ENCODE data around the gene WARS2.

WARS2 gene

DNA sequence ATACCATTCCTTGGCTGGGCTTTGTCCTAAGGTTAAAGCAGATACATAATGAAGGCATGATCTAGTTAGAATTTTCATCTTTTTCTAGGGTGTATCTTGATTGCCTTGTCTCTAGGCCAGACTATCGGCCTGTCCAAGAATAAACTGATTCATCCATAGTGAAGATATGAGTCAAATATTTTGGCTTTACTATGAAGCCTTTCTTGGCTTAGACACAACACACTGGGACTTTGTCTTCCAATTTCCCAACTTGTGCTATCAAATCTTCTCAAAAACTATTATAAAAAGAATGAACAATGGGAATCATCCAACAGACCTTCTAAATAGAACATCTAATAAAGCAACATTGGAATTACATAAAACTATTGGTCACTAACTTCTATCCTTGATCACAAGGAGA lies 64.8 kb downstream of the WARS2 start:
- Histone ChIP-seq H3K4me1 (ENCODE audit: control insufficient read depth, insufficient read depth, low read length, poor library complexity, severe bottlenecking) (no peaks in the 10 kb centered on the region), H3K36me3 (ENCODE audit: control insufficient read depth, insufficient read depth, low read length) (no peaks in the 10 kb centered on the region), H3K27ac (ENCODE audit: insufficient read depth, low read length, poor library complexity, severe bottlenecking) (no peak overlapping the region), H3K9me3 (ENCODE audit: control insufficient read depth, low read length) (no peaks in the 10 kb centered on the region), H3K27me3 (replicated peaks; ENCODE audit: control insufficient read depth, insufficient read depth, low read length, poor library complexity, severe bottlenecking) (no peaks in the 10 kb centered on the region), H3K4me3 (ENCODE audit: insufficient read depth, low read depth, low read length, poor library complexity, severe bottlenecking) (no peak overlapping the region)
- no peak for DNase-seq

DNA sequence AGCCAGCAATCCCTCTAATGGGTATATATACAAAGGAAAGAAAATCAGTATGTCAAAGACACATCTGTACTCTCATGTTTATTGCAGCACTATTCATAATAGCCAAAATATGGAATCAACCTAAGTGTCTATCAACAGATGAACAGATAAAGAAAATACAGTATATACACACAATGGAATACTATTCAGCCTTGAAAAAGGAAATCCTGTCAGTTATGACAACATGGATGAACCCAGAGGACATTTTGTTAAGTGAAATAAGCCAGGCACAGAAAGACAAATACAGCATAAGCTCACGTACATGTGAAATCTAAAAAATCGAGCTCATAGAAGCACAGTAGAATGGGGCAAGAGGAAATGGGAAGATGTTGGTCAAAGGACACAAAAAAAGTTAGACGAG lies 69.1 kb downstream of the WARS2 start:
- no peak for DNase-seq
- Histone ChIP-seq H3K9me3 (ENCODE audit: control insufficient read depth, low read length) (no peaks in the 10 kb centered on the region), H3K27ac (ENCODE audit: insufficient read depth, low read length, poor library complexity, severe bottlenecking) (no peak overlapping the region), H3K4me1 (ENCODE audit: control insufficient read depth, insufficient read depth, low read length, poor library complexity, severe bottlenecking) (no peaks in the 10 kb centered on the region), H3K4me3 (ENCODE audit: insufficient read depth, low read depth, low read length, poor library complexity, severe bottlenecking) (no peak overlapping the region), H3K27me3 (replicated peaks; ENCODE audit: control insufficient read depth, insufficient read depth, low read length, poor library complexity, severe bottlenecking) (no peaks in the 10 kb centered on the region), H3K36me3 (ENCODE audit: control insufficient read depth, insufficient read depth, low read length) (no peaks in the 10 kb centered on the region)

DNA sequence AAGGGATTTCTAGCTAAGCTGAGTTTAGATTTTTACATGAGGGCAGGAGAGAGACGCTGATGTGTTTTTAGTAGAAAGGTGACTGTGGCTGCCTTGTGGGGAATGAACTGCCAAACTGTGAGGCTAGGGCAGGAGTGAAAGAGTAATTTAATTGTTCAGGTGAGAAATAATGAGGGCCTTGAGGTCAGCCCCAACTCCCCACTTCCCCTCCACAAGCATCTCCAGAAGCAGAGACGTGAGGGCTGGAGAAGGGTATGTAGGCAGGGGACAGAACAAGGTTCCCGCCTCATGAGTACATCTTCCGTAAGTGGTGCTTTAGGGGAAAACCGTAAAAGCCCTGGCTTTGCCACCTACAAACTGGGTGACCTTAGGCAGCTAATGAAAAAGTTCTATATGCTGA lies 70.8 kb downstream of the WARS2 start:
- no peaks in the 10 kb centered on the region for H3K4me1 ChIP-seq (ENCODE audit: control insufficient read depth, insufficient read depth, low read length, poor library complexity, severe bottlenecking)
- no peaks in the 10 kb centered on the region for H3K9me3 ChIP-seq (ENCODE audit: control insufficient read depth, low read length)
- no peak overlapping the region for H3K27ac ChIP-seq (ENCODE audit: insufficient read depth, low read length, poor library complexity, severe bottlenecking)
- no peaks in the 10 kb centered on the region for H3K27me3 ChIP-seq (replicated peaks; ENCODE audit: control insufficient read depth, insufficient read depth, low read length, poor library complexity, severe bottlenecking)
- no peaks in the 10 kb centered on the region for H3K36me3 ChIP-seq (ENCODE audit: control insufficient read depth, insufficient read depth, low read length)
- no peak overlapping the region for H3K4me3 ChIP-seq (ENCODE audit: insufficient read depth, low read depth, low read length, poor library complexity, severe bottlenecking)
- DNase-seq = no peak

DNA sequence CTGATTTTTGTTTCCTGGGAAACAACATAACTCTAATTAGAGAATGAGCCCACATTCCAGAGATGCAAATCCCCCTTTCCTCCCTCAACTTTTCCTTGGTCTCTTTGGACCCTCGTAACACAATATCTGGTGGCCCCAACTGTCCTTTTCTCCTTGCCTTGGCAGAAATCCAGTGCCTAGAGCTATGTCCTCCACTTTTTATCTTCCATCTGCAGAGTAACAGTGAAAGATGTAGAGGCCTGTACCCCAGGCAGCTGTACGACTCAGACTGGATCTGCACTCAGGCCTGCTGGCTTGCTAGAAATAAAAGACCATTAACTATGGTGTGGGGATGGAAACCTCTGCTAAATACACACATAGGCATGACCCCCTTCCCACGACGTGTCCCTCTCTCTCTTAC lies 72.0 kb downstream of the WARS2 start:
- H3K27ac ChIP-seq (ENCODE audit: insufficient read depth, low read length, poor library complexity, severe bottlenecking) = no peak overlapping the region
- DNase-seq = no peak
- no peaks in the 10 kb centered on the region for H3K9me3 ChIP-seq (ENCODE audit: control insufficient read depth, low read length)
- H3K4me1 ChIP-seq (ENCODE audit: control insufficient read depth, insufficient read depth, low read length, poor library complexity, severe bottlenecking) = no peaks in the 10 kb centered on the region
- no peak overlapping the region for H3K4me3 ChIP-seq (ENCODE audit: insufficient read depth, low read depth, low read length, poor library complexity, severe bottlenecking)
- H3K36me3 ChIP-seq (ENCODE audit: control insufficient read depth, insufficient read depth, low read length) = no peaks in the 10 kb centered on the region
- no peaks in the 10 kb centered on the region for H3K27me3 ChIP-seq (replicated peaks; ENCODE audit: control insufficient read depth, insufficient read depth, low read length, poor library complexity, severe bottlenecking)

DNA sequence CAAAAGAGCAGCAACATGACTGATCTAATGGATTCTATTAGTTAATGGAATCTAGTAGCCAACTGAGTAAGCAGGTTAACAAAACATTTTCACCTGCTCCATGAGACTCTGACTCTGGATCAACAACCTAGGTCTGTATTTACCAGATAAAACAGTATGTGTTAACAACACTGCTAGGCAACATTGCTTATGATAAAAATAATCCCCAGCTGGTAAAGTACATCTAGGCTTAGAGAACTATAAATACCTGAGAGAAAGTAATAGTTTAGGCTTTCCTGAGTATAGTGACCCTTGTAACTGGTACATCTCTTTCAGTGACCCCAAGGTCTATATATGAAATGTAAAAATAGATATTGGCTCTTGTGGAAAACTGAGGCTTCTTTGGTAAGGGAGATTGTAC lies 78.8 kb downstream of the WARS2 start:
- no peak overlapping the region for H3K27ac ChIP-seq (ENCODE audit: insufficient read depth, low read length, poor library complexity, severe bottlenecking)
- DNase-seq = no peak
- H3K9me3 ChIP-seq (ENCODE audit: control insufficient read depth, low read length) = no peaks in the 10 kb centered on the region
- no peaks in the 10 kb centered on the region for H3K36me3 ChIP-seq (ENCODE audit: control insufficient read depth, insufficient read depth, low read length)
- no peaks in the 10 kb centered on the region for H3K27me3 ChIP-seq (replicated peaks; ENCODE audit: control insufficient read depth, insufficient read depth, low read length, poor library complexity, severe bottlenecking)
- H3K4me1 ChIP-seq (ENCODE audit: control insufficient read depth, insufficient read depth, low read length, poor library complexity, severe bottlenecking) = no peaks in the 10 kb centered on the region
- no peak overlapping the region for H3K4me3 ChIP-seq (ENCODE audit: insufficient read depth, low read depth, low read length, poor library complexity, severe bottlenecking)

DNA sequence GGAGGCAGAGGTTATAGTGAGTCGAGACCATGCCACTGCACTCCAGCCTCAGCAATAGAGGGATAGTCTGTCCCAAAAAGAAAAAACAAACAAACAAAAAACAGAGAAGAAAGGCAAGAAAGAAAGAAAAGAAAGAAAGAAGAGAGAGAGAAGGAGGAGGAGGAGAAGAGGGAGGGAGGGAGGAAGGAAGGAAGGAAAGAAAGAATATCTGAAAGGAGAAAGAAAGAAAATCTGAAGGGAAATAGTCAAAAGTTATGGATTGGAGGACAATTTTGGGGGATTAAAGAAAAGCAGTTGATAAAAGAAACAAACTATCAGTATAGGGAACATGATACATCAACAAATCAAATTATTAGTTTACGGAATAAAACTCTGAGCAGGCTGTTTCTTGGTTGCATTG lies 84.9 kb downstream of the WARS2 start:
- H3K4me1 ChIP-seq (ENCODE audit: control insufficient read depth, insufficient read depth, low read length, poor library complexity, severe bottlenecking) = no peaks in the 10 kb centered on the region
- no peak overlapping the region for H3K4me3 ChIP-seq (ENCODE audit: insufficient read depth, low read depth, low read length, poor library complexity, severe bottlenecking)
- no peak for DNase-seq
- H3K9me3 ChIP-seq (ENCODE audit: control insufficient read depth, low read length) = no peaks in the 10 kb centered on the region
- H3K27me3 ChIP-seq (replicated peaks; ENCODE audit: control insufficient read depth, insufficient read depth, low read length, poor library complexity, severe bottlenecking) = no peaks in the 10 kb centered on the region
- H3K27ac ChIP-seq (ENCODE audit: insufficient read depth, low read length, poor library complexity, severe bottlenecking) = no peak overlapping the region
- H3K36me3 ChIP-seq (ENCODE audit: control insufficient read depth, insufficient read depth, low read length) = no peaks in the 10 kb centered on the region

DNA sequence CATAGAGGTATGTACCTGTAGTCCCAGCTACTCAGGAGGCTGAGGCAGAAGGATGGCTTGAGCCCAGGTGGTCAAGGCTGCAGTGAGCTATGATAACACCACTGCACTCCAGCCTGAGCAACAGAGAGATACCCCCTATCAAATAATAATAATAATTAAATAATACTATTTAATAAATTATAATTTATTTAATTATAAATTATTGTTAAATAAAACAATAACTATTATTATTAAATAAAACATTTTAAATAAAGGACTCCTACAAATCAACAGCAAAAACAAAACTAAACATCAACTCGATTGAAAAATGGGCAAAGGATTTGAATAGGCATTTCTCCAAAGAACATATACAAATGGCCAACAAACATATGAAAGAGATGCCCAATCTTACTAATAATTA lies 86.5 kb downstream of the WARS2 start:
- Histone ChIP-seq H3K36me3 (ENCODE audit: control insufficient read depth, insufficient read depth, low read length) (no peaks in the 10 kb centered on the region), H3K9me3 (ENCODE audit: control insufficient read depth, low read length) (no peaks in the 10 kb centered on the region), H3K27me3 (replicated peaks; ENCODE audit: control insufficient read depth, insufficient read depth, low read length, poor library complexity, severe bottlenecking) (no peaks in the 10 kb centered on the region), H3K4me1 (ENCODE audit: control insufficient read depth, insufficient read depth, low read length, poor library complexity, severe bottlenecking) (no peaks in the 10 kb centered on the region), H3K4me3 (ENCODE audit: insufficient read depth, low read depth, low read length, poor library complexity, severe bottlenecking) (no peak overlapping the region), H3K27ac (ENCODE audit: insufficient read depth, low read length, poor library complexity, severe bottlenecking) (no peak overlapping the region)
- no peak for DNase-seq

DNA sequence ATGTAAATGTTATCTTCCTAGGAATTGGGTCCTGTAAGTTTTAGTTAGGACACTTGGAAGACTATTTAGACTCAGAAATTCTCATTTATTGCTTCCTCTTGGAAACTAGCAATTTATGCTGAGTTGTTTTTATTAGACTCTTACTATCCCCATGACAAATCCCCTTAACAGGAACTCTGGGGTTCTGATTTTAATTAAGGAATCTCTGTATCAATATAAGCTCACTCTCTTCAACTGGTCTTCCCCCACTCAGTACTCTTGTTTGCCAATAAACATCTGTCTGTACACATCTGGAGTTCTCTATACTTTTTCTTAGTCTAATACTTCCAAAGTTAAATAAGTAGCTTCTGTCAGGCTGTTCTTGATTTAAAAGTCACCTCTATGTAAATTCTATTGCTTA lies 88.2 kb downstream of the WARS2 start:
- Histone ChIP-seq H3K4me1 (ENCODE audit: control insufficient read depth, insufficient read depth, low read length, poor library complexity, severe bottlenecking) (no peaks in the 10 kb centered on the region), H3K4me3 (ENCODE audit: insufficient read depth, low read depth, low read length, poor library complexity, severe bottlenecking) (no peak overlapping the region), H3K36me3 (ENCODE audit: control insufficient read depth, insufficient read depth, low read length) (no peaks in the 10 kb centered on the region), H3K27me3 (replicated peaks; ENCODE audit: control insufficient read depth, insufficient read depth, low read length, poor library complexity, severe bottlenecking) (no peaks in the 10 kb centered on the region), H3K9me3 (ENCODE audit: control insufficient read depth, low read length) (no peaks in the 10 kb centered on the region), H3K27ac (ENCODE audit: insufficient read depth, low read length, poor library complexity, severe bottlenecking) (no peak overlapping the region)
- no peak for DNase-seq

DNA sequence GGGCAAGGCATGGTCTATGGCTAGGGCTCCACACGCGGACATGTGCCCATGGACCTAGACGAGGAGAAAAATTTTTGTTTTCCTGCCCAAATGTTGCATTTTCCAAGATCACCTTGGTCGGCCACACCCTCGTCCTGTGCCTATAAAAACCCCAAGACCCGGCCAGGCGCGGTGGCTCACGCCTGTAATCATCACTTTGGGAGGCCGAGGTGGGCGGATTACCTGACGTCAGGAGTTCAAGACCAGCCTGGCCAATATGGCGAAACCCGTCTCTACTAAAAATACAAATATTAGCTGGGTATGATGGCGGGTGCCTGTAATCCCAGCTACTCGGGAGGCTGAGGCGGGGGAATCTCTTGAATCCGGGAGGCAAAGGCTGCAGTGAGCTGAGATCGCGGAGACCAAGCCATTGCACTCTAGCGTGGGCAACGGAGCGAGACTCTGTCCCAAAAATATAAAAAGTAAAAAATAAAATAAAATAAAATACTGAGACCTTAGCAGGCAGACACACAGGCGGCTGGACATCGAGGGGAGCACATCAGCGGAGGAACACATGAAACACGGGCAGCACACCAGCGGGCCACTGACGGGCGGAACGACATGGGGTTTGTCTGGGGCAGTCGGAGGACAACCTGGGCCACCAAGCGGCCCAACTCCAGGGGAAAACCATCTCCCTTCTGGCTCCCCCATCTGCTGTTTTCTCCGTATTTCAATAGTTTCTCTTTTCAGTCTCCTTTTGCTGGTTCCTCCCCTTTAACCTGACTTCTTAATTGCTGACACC lies 91.6 kb downstream of the WARS2 start:
- Histone ChIP-seq H3K4me1 (ENCODE audit: control insufficient read depth, insufficient read depth, low read length, poor library complexity, severe bottlenecking) (no peaks in the 10 kb centered on the region), H3K9me3 (ENCODE audit: control insufficient read depth, low read length) (no peaks in the 10 kb centered on the region), H3K27ac (ENCODE audit: insufficient read depth, low read length, poor library complexity, severe bottlenecking) (no peak overlapping the region), H3K4me3 (ENCODE audit: insufficient read depth, low read depth, low read length, poor library complexity, severe bottlenecking) (no peak overlapping the region), H3K27me3 (replicated peaks; ENCODE audit: control insufficient read depth, insufficient read depth, low read length, poor library complexity, severe bottlenecking) (no peaks in the 10 kb centered on the region), H3K36me3 (ENCODE audit: control insufficient read depth, insufficient read depth, low read length) (peaks cover 8% of the 10 kb centered on the region)
- DNase-seq = no peak

DNA sequence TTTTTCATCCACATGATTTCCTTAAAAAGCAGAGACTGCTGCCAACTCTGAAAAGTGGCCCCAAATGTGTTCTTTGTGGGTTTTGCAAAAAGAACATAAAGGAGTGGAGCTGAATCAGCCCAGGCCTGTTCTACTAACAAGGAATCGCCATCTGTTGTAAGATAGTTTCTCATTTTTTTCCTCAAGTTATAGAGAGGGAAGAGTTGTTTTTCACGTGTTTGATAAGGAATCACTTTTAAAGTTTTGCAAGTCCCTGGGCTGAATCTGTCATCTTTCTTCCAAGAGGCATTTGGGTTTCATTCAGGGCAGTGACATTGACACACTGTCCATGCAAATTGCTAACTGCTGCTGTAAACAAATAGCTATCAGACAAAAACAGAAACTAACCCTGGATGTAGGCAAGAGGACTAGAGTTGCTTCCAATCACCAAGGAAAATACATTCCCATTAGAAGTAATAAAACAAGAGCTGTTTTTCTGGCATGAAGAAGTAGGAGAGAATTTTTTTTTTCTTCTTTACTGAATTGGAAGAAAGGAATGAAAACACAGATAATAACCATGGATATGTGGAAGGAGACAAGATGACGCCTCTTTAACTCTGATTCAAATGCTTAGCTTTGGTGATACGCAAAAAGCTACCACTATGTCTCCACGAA lies 93.5 kb downstream of the WARS2 start:
- H3K9me3 ChIP-seq (ENCODE audit: control insufficient read depth, low read length) = no peaks in the 10 kb centered on the region
- DNase-seq = no peak
- H3K4me3 ChIP-seq (ENCODE audit: insufficient read depth, low read depth, low read length, poor library complexity, severe bottlenecking) = no peak overlapping the region
- H3K4me1 ChIP-seq (ENCODE audit: control insufficient read depth, insufficient read depth, low read length, poor library complexity, severe bottlenecking) = no peaks in the 10 kb centered on the region
- H3K27ac ChIP-seq (ENCODE audit: insufficient read depth, low read length, poor library complexity, severe bottlenecking) = no peak overlapping the region
- H3K36me3 ChIP-seq (ENCODE audit: control insufficient read depth, insufficient read depth, low read length) = peaks cover 13% of the 10 kb centered on the region
- H3K27me3 ChIP-seq (replicated peaks; ENCODE audit: control insufficient read depth, insufficient read depth, low read length, poor library complexity, severe bottlenecking) = no peaks in the 10 kb centered on the region

All from effector memory CD4-positive, alpha-beta T cell (primary cell).